Esophagus muscularis mucosa (tissue), 4 donors: ENCODE results near the gene VTN. TPM values are rescaled to one million over a fixed set of nuclear protein-coding genes. Genes with fewer than 3 reads are reported as not detected.

Experiments used
- DNase-seq: peaks from one replicate; pipeline ENCODE4 v3.0.0-alpha.2; 2017; ENCODE audit errors: extremely low spot score
- H3K27ac ChIP-seq, 4 donors: fragments of 200-600 bp; sonication (generic); replicated peaks in 1 of 4; 1 replicate in 3 of 4; 2 replicates in 1 of 4; pipeline ENCODE4 v1.5.1; 2016 to 2019; ENCODE audit warnings: mild to moderate bottlenecking in 1 of 4
- H3K27me3 ChIP-seq, 4 donors: fragments of 200-600 bp; sonication (generic); one replicate each; pipeline versions ENCODE4 v1.5.1 to v1.6.0; 2016 to 2019
- H3K36me3 ChIP-seq, 4 donors: fragments of 200-600 bp; sonication (generic); one replicate each; pipeline ENCODE4 v1.5.1; 2016 to 2019
- H3K4me1 ChIP-seq, 4 donors: fragments of 200-600 bp; sonication (generic); one replicate each; pipeline ENCODE4 v1.5.1; 2016 to 2019
- H3K4me3 ChIP-seq, 4 donors: fragments of 200-600 bp; sonication (generic); 1 replicate in 2 of 4; 2 replicates in 2 of 4; pipeline ENCODE4 v1.5.1; 2016 to 2019; ENCODE audit warnings: mild to moderate bottlenecking in 4 of 4, moderate library complexity in 1 of 4
- H3K9me3 ChIP-seq, 4 donors: fragments of 200-600 bp; sonication (generic); 1 replicate in 3 of 4; 2 replicates in 1 of 4; pipeline ENCODE4 v1.5.1; 2016 to 2019
- CTCF ChIP-seq, 3 experiments: fragments of 200-600 bp in 2 of 3; fragments of 450-650 bp in 1 of 3; sonication (generic) in 2 of 3; IDR thresholded peaks; one replicate each; pipeline ENCODE4 v1.5.1; 2017 to 2019; ENCODE audit warnings: antibody characterized with exemption in 3 of 3, mild to moderate bottlenecking in 2 of 3, moderate library complexity in 1 of 3
- EP300 ChIP-seq: sonication (generic); formaldehyde crosslinking; IDR thresholded peaks from one replicate; pipeline ENCODE4 v1.6.1; 2017; ENCODE audit warnings: antibody characterized with exemption
- POLR2A ChIP-seq: fragments of 450-650 bp; IDR thresholded peaks from one replicate; pipeline ENCODE4 v1.6.1; 2017; ENCODE audit warnings: antibody characterized with exemption, moderate library complexity, mild to moderate bottlenecking, low read depth
- POLR2AphosphoS5 ChIP-seq, 2 donors: sonication (generic); formaldehyde crosslinking; IDR thresholded peaks; one replicate each; pipeline ENCODE4 v1.6.1; 2017; ENCODE audit warnings: antibody characterized with exemption in 2 of 2
- WGBS: methylation state at CpG from one replicate; pipeline ENCODE4 v1.1.5; 2018; 5-methylcytosine and 5-hydroxymethylcytosine counted together
- intact Hi-C: fragments of 100-400 bp; cut with DNase I; formaldehyde crosslinking; loops from one replicate; pipeline ENCODE4 v1.15.1; 2023
- total RNA-seq, 4 donors: library from RNA; depleted of rRNA; stranded (reverse); fragments of >200 nt; gene quantifications; one replicate each; pipeline versions ENCODE4 v1.1.0 to v1.2.1, GENCODE V29; 2016

VTN gene
- total RNA-seq, 4 donors from 2014 or later: under 0.01 to 1.3 (median 0.58) TPM

DNA sequence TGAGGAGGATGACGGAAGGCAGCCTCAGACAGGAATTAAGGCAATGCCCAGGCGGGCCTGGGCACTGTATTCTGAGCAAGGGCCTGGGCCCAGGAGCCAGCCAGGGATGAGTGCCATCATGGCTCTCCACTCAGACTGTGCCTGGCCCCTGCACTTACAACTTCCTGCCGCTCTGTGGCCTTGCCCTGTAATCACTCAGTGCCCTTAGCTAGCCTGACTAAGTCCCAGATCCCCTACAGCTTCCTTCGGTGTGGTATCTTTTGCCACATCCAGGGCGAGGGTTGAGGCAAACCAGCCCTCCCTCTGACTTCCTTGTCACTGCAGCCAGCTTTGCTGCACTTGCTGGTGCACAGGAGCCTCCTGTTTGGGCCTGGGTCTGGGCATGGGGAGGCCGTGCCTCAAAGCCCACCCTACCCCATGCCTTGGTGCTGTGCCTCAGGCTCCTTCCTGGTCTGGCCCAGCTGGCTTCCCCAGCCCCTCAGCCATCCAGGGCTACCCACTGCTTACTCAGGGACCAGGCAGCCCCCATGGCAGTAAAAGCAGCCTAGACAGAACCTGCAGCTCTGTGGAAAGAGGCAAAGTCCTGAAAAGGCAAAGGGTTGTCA lies 26.6 kb upstream of the VTN start:
- 86% methylated on average over 6 of the region's 6 CpGs for WGBS

GRCh38 chr17:28395968-28396367 lies 25.9 kb upstream of the VTN start:
- 92% methylated on average over 6 of the region's 6 CpGs for WGBS
- Histone ChIP-seq H3K4me1 (no peaks in the 10 kb centered on the region), H3K27me3 (no peaks in the 10 kb centered on the region), H3K9me3 (no peaks in the 10 kb centered on the region), H3K36me3 (peaks cover 14 to 98% (median 64%) of the 10 kb centered on the region in 4 donors), H3K27ac (no peak overlapping the region), H3K4me3 (no peak overlapping the region)
- DNase-seq: no peak
- TF ChIP-seq EP300: no peak
- TF ChIP-seq POLR2A: no peak
- no peak for TF ChIP-seq CTCF (IDR thresholded peaks at IDR 0.05)
- TF ChIP-seq POLR2AphosphoS5 (IDR thresholded peaks at IDR 0.05): no peak
- intact Hi-C loops: no loop called here

More for the DNA sequence above, 26.6 kb upstream of the VTN start:
- no peak for DNase-seq
- H3K36me3 ChIP-seq: peaks cover 10 to 95% (median 62%) of the 10 kb centered on the region in 4 donors
- intact Hi-C loops: no loop called here
- no peaks in the 10 kb centered on the region for H3K27me3 ChIP-seq
- no peaks in the 10 kb centered on the region for H3K9me3 ChIP-seq
- H3K27ac ChIP-seq: no peak overlapping the region
- no peaks in the 10 kb centered on the region for H3K4me1 ChIP-seq
- TF ChIP-seq POLR2AphosphoS5 (IDR thresholded peaks at IDR 0.05) (no peak), EP300 (no peak), POLR2A (no peak), CTCF (IDR thresholded peaks at IDR 0.05) (no peak)
- no peak overlapping the region for H3K4me3 ChIP-seq

DNA sequence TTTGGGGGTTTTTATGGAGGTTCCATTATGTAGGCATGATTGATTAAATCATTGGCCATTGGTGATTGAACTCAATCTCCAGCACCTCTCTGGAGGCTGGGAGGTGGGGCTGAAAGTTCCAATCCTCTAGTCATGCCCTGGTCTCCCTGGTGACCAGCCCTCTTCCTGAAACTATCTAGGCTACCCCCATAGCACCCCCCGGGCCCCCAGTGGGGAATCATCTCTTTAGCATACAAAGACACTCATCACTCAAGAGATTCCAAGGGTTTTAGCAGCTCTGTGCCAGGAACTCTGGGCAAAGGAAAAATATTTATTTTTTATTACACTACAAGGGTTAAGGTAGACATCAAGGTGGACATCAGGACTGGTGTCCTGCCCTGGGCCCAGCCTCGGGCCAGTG lies 25.3 kb upstream of the VTN start:
- TF ChIP-seq POLR2A: no peak
- TF ChIP-seq EP300: no peak
- TF ChIP-seq POLR2AphosphoS5 (IDR thresholded peaks at IDR 0.05): no peak
- no peak for TF ChIP-seq CTCF (IDR thresholded peaks at IDR 0.05)
- no peak for DNase-seq
- Histone ChIP-seq H3K36me3 (peaks cover 15 to 100% (median 68%) of the 10 kb centered on the region in 4 donors), H3K9me3 (no peaks in the 10 kb centered on the region), H3K4me1 (no peaks in the 10 kb centered on the region), H3K4me3 (no peak overlapping the region), H3K27ac (no peak overlapping the region), H3K27me3 (no peaks in the 10 kb centered on the region)
- intact Hi-C loops: no loop called here
- 100% methylated on average over 1 of the region's 2 CpGs for WGBS

GRCh38 chr17:28394337-28395116 lies 24.4 kb upstream of the VTN start:
- Histone ChIP-seq H3K27ac (no peak overlapping the region), H3K27me3 (no peaks in the 10 kb centered on the region), H3K9me3 (no peaks in the 10 kb centered on the region), H3K4me1 (no peaks in the 10 kb centered on the region), H3K36me3 (peaks cover 15 to 100% (median 68%) of the 10 kb centered on the region in 4 donors), H3K4me3 (no peak overlapping the region)
- DNase-seq: no peak
- no peak for TF ChIP-seq POLR2AphosphoS5 (IDR thresholded peaks at IDR 0.05)
- intact Hi-C loops: no loop called here
- WGBS: 78% methylated on average over 7 of the region's 7 CpGs

- no peak for DNase-seq
- peaks cover 32 to 100% (median 80%) of the 10 kb centered on the region in 4 donors for H3K36me3 ChIP-seq
Observed at GRCh38 chr17:28392491-28392890, 22.4 kb upstream of the VTN start.

More at GRCh38 chr17:28392491-28392890, 22.4 kb upstream of the VTN start:
- no peak overlapping the region for H3K4me3 ChIP-seq
- H3K27ac ChIP-seq: no peak overlapping the region
- no peaks in the 10 kb centered on the region for H3K27me3 ChIP-seq
- WGBS: 78% methylated on average over 10 of the region's 10 CpGs
- TF ChIP-seq POLR2A (no peak), EP300 (no peak), CTCF (IDR thresholded peaks at IDR 0.05) (no peak), POLR2AphosphoS5 (IDR thresholded peaks at IDR 0.05) (no peak)
- no peaks in the 10 kb centered on the region for H3K9me3 ChIP-seq
- intact Hi-C loops: no loop called here
- H3K4me1 ChIP-seq: no peaks in the 10 kb centered on the region
